HCT116 (cell line): ENCODE measurements around the gene RHOH. TPM values are rescaled to one million over a fixed set of nuclear protein-coding genes. Genes with fewer than 3 reads are reported as not detected.

Source experiments
- ATAC-seq: fragments of 200-7000 bp; cut with Tn5 transposase; 2 replicates; pipeline ENCODE4 v1.9.1; 2020; ENCODE audit warnings: mild to moderate bottlenecking, moderate library complexity
- BruUV-seq: library from RNA; stranded (reverse); fragments of 400-500 nt; replicated peaks from 2 replicates; lab custom pipeline; 2021; lab: Mats Ljungman, UMichigan
- CTCF ChIA-PET: fragments of 300-600 bp; sonication (Branson Sonifier 250); formaldehyde crosslinking; loops from one replicate; lab custom pipeline; 2021; ENCODE audit warnings: antibody characterized with exemption; lab: Charles Lee
- POLR2A ChIA-PET: fragments of 300-600, 350-600 bp; sonication (Branson Sonifier 250); formaldehyde crosslinking; loops from one replicate; lab custom pipeline; 2021; ENCODE audit warnings: antibody characterized with exemption; lab: Charles Lee
- RAD21 ChIA-PET, 2 experiments: fragments of 300-600 bp; sonication (Branson Sonifier 250); formaldehyde crosslinking; loops; one replicate each; lab custom pipeline; 2023; ENCODE audit warnings: low total read pairs in 2 of 2; ENCODE audit not compliant: uncharacterized antibody in 2 of 2, unreplicated experiment in 2 of 2, low non-redundant PET in 1 of 2; lab: Charles Lee
- DNase-seq: peaks from one replicate; pipeline ENCODE4 v3.0.0-alpha.2; 2010; ENCODE audit warnings: low read depth, low spot score
- H2AFZ ChIP-seq: fragments of 200-600 bp; shearing (Covaris generic), sonication (generic); 2 replicates; pipeline ENCODE4 v1.6.1; 2017; ENCODE audit warnings: low read depth, mixed run types, mixed read lengths, antibody characterized with exemption, low read length; ENCODE audit not compliant: poor library complexity, severe bottlenecking
- H3K27ac ChIP-seq: 2 replicates; pipeline ENCODE4 v1.5.1; 2012; ENCODE audit warnings: low read depth, low read length
- H3K27me3 ChIP-seq: fragments of 200-600 bp; sonication (generic); 2 replicates; pipeline ENCODE4 v1.6.1; 2016; ENCODE audit warnings: mixed run types, low read length, mixed read lengths; ENCODE audit not compliant: insufficient read depth
- H3K36me3 ChIP-seq, 2 experiments: fragments of 200-500 bp in 1 of 2; fragments of 200-600 bp in 1 of 2; sonication (Bioruptor generic) in 1 of 2; sonication (generic) in 1 of 2; 2 replicates each; pipeline versions ENCODE4 v1.5.1 to v1.6.1; 2014 to 2016; ENCODE audit warnings: low read length in 2 of 2, inconsistent platforms in 1 of 2, mixed read lengths in 1 of 2, mixed run types in 1 of 2; ENCODE audit not compliant: insufficient read depth in 2 of 2, control insufficient read depth in 1 of 2
- H3K4me1 ChIP-seq, 2 experiments: fragments of 200-600 bp in 1 of 2; sonication (generic) in 1 of 2; 2 replicates each; pipeline versions ENCODE4 v1.5.1 to v1.6.1; 2012 to 2017; ENCODE audit warnings: low read length in 2 of 2, inconsistent platforms in 1 of 2, mild to moderate bottlenecking in 1 of 2, mixed read lengths in 1 of 2, mixed run types in 1 of 2, moderate library complexity in 1 of 2; ENCODE audit not compliant: insufficient read depth in 2 of 2, control insufficient read depth in 1 of 2
- H3K4me2 ChIP-seq: fragments of 200-600 bp; sonication (generic); 2 replicates; pipeline ENCODE4 v1.6.1; 2017; ENCODE audit warnings: mixed run types, low read length, mixed read lengths
- H3K4me3 ChIP-seq, 2 experiments: fragments of 200-600 bp in 1 of 2; sonication (generic) in 1 of 2; replicated peaks in 1 of 2; 2 replicates each; pipeline ENCODE4 v1.5.1; 2011 to 2016; ENCODE audit warnings: low read length in 2 of 2, control low read depth in 1 of 2, low read depth in 1 of 2, mild to moderate bottlenecking in 1 of 2, mixed read lengths in 1 of 2, mixed run types in 1 of 2
- H3K79me2 ChIP-seq: fragments of 200-600 bp; sonication (generic); 2 replicates; pipeline ENCODE4 v1.6.1; 2017; ENCODE audit warnings: mild to moderate bottlenecking, mixed run types, low read length, moderate library complexity, mixed read lengths; ENCODE audit not compliant: insufficient read depth
- H3K9ac ChIP-seq: fragments of 200-600 bp; sonication (generic); 2 replicates; pipeline ENCODE4 v1.6.1; 2016; ENCODE audit warnings: low read length, mixed read lengths
- H3K9me2 ChIP-seq: fragments of 200-600 bp; sonication (generic), shearing (Covaris generic); 2 replicates; pipeline ENCODE4 v1.6.1; 2017; ENCODE audit warnings: mixed run types, mild to moderate bottlenecking, moderate library complexity; ENCODE audit not compliant: insufficient read depth
- H3K9me3 ChIP-seq, 2 experiments: fragments of 200-500 bp in 1 of 2; fragments of 200-600 bp in 1 of 2; sonication (Bioruptor generic) in 1 of 2; sonication (generic) in 1 of 2; 2 replicates each; pipeline ENCODE4 v1.6.1; 2014 to 2017; ENCODE audit warnings: low read length in 2 of 2, mixed read lengths in 2 of 2, inconsistent platforms in 1 of 2, low read depth in 1 of 2, mild to moderate bottlenecking in 1 of 2, mixed run types in 1 of 2, moderate library complexity in 1 of 2; ENCODE audit not compliant: control insufficient read depth in 1 of 2, insufficient read depth in 1 of 2
- H4K20me1 ChIP-seq: fragments of 200-600 bp; sonication (generic), shearing (Covaris generic); 2 replicates; pipeline ENCODE4 v1.6.1; 2017; ENCODE audit warnings: mixed run types, mild to moderate bottlenecking, moderate library complexity; ENCODE audit not compliant: insufficient read depth
- CBX3 ChIP-seq: IDR thresholded peaks from 2 replicates; pipeline ENCODE4 v1.6.1; 2012; ENCODE audit warnings: low read depth
- CEBPB ChIP-seq: IDR thresholded peaks from 2 replicates; pipeline ENCODE4 v1.6.1; 2012; ENCODE audit warnings: low read depth
- EGR1 ChIP-seq: IDR thresholded peaks from 2 replicates; pipeline ENCODE4 v1.6.1; 2012; ENCODE audit warnings: low read depth
- ELF1 ChIP-seq: IDR thresholded peaks from 2 replicates; pipeline ENCODE4 v1.6.1; 2012; ENCODE audit warnings: low read depth, borderline replicate concordance
- JUND ChIP-seq: IDR thresholded peaks from 2 replicates; pipeline ENCODE4 v1.6.1; 2012
- RAD21 ChIP-seq: IDR thresholded peaks from 2 replicates; pipeline ENCODE4 v1.6.1; 2012; ENCODE audit warnings: low read depth, mild to moderate bottlenecking
- SP1 ChIP-seq: IDR thresholded peaks from 2 replicates; pipeline ENCODE4 v1.6.1; 2012; ENCODE audit warnings: low read depth
- SRF ChIP-seq: IDR thresholded peaks from 2 replicates; pipeline ENCODE4 v1.6.1; 2012; ENCODE audit warnings: low read depth
- TCF7L2 ChIP-seq: IDR thresholded peaks from 2 replicates; pipeline ENCODE4 v1.7.0; 2011; ENCODE audit warnings: borderline replicate concordance, inconsistent platforms; ENCODE audit not compliant: insufficient read depth, insufficient read length; ENCODE audit errors: extremely low read depth
- YY1 ChIP-seq: IDR thresholded peaks from 2 replicates; pipeline ENCODE4 v1.6.1; 2011; ENCODE audit warnings: low read length, low read depth, moderate library complexity, mild to moderate bottlenecking; ENCODE audit not compliant: insufficient replicate concordance; ENCODE audit errors: extremely low read depth
- intact Hi-C: fragments of 100-400 bp; cut with micrococcal nuclease; formaldehyde crosslinking; loops from 2 replicates; pipeline ENCODE4 v1.10.0; 2022
- total RNA-seq: library from RNA; stranded (reverse); gene quantifications from one replicate; pipeline ENCODE4 v1.2.1, GENCODE V29; 2021; ENCODE audit not compliant: unreplicated experiment
- TF ChIP-seq, protein P1 (sequence below), 3 experiments: fragments of 200-600 bp in 1 of 3; sonication (generic) in 1 of 3; IDR thresholded peaks in 2 of 3; conservative IDR thresholded peaks in 1 of 3; 2 replicates each; pipeline ENCODE4 v1.5.1; 2012 to 2017; ENCODE audit warnings: low read depth in 2 of 3, low read length in 2 of 3, antibody characterized with exemption in 1 of 3, borderline replicate concordance in 1 of 3, control low read depth in 1 of 3, mild to moderate bottlenecking in 1 of 3, mixed read lengths in 1 of 3, mixed run types in 1 of 3, moderate library complexity in 1 of 3; ENCODE audit not compliant: insufficient read depth in 1 of 3
- TF ChIP-seq, protein P2 (sequence below): IDR thresholded peaks from 2 replicates; pipeline ENCODE4 v1.6.1; 2012
- TF ChIP-seq, protein P3 (sequence below): IDR thresholded peaks from 2 replicates; pipeline ENCODE4 v1.6.1; 2012
- TF ChIP-seq, protein P4 (sequence below): IDR thresholded peaks from 2 replicates; pipeline ENCODE4 v1.6.1; 2012; ENCODE audit warnings: low read depth

The RHOH gene
- total RNA-seq, 1 experiment from 2014 or later = 0.74 TPM

DNA sequence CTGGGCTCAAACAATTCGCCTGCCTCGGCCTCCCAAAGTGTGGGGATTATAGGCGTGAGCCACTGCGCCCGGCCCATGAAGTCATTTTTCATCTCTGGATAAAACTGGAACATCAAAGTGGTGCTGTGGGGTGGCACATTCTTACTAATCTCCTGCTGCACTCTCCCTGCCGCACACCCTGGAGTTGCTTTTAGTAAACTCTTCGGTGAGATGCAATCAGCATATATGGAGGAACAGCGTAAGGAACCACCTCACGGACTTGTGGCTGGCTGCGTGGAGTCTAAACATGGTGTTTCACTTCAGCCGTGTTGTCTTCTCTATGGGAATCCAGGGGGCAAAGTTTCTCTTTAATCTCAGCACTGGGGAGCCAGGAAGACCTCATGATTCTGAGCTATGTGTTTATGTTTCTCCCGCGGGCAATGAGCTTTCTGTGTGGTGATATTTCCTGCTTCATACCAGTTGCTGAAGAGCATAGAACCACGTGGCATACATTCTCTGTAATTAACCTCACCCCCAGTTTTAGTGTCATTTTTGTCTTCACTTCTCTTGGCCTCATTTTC is 2.1 kb upstream of the RHOH start:
- Histone ChIP-seq H3K4me3 (no peak overlapping the region), H3K36me3 (no peaks in the 10 kb centered on the region), H3K79me2 (no peaks in the 10 kb centered on the region), H3K27ac (no peak overlapping the region), H3K9me3 (no peaks in the 10 kb centered on the region), H3K9me2 (no peaks in the 10 kb centered on the region), H4K20me1 (no peaks in the 10 kb centered on the region), H3K4me2 (no peak overlapping the region), H2AFZ (no peak overlapping the region), H3K9ac (no peak overlapping the region)
- BruUV-seq = no TSS peak
- POLR2A ChIA-PET = no interaction called here
- CTCF ChIA-PET = no interaction called here
- DNase-seq = no peak
- ATAC-seq = no peak
- intact Hi-C loops = no loop called here
- TF ChIP-seq EGR1 (no peak), TCF7L2 (no peak), SRF (no peak), CEBPB (no peak), SP1 (no peak), ELF1 (no peak), YY1 (no peak), CBX3 (no peak), JUND (no peak), RAD21 (no peak)
- TF ChIP-seq, protein P1, sequence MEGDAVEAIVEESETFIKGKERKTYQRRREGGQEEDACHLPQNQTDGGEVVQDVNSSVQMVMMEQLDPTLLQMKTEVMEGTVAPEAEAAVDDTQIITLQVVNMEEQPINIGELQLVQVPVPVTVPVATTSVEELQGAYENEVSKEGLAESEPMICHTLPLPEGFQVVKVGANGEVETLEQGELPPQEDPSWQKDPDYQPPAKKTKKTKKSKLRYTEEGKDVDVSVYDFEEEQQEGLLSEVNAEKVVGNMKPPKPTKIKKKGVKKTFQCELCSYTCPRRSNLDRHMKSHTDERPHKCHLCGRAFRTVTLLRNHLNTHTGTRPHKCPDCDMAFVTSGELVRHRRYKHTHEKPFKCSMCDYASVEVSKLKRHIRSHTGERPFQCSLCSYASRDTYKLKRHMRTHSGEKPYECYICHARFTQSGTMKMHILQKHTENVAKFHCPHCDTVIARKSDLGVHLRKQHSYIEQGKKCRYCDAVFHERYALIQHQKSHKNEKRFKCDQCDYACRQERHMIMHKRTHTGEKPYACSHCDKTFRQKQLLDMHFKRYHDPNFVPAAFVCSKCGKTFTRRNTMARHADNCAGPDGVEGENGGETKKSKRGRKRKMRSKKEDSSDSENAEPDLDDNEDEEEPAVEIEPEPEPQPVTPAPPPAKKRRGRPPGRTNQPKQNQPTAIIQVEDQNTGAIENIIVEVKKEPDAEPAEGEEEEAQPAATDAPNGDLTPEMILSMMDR (IDR thresholded peaks at IDR 0.05 in 2 of 3, conservative IDR thresholded peaks at IDR 0.05 in 1 of 3; ENCODE audit: borderline replicate concordance in 1 of 3, insufficient read depth in 1 of 3, low read depth in 2 of 3, low read length in 2 of 3) = no peak
- TF ChIP-seq, protein P2, sequence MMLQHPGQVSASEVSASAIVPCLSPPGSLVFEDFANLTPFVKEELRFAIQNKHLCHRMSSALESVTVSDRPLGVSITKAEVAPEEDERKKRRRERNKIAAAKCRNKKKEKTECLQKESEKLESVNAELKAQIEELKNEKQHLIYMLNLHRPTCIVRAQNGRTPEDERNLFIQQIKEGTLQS = no peak
- TF ChIP-seq, protein P3, sequence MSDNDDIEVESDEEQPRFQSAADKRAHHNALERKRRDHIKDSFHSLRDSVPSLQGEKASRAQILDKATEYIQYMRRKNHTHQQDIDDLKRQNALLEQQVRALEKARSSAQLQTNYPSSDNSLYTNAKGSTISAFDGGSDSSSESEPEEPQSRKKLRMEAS = no peak
- TF ChIP-seq, protein P4, sequence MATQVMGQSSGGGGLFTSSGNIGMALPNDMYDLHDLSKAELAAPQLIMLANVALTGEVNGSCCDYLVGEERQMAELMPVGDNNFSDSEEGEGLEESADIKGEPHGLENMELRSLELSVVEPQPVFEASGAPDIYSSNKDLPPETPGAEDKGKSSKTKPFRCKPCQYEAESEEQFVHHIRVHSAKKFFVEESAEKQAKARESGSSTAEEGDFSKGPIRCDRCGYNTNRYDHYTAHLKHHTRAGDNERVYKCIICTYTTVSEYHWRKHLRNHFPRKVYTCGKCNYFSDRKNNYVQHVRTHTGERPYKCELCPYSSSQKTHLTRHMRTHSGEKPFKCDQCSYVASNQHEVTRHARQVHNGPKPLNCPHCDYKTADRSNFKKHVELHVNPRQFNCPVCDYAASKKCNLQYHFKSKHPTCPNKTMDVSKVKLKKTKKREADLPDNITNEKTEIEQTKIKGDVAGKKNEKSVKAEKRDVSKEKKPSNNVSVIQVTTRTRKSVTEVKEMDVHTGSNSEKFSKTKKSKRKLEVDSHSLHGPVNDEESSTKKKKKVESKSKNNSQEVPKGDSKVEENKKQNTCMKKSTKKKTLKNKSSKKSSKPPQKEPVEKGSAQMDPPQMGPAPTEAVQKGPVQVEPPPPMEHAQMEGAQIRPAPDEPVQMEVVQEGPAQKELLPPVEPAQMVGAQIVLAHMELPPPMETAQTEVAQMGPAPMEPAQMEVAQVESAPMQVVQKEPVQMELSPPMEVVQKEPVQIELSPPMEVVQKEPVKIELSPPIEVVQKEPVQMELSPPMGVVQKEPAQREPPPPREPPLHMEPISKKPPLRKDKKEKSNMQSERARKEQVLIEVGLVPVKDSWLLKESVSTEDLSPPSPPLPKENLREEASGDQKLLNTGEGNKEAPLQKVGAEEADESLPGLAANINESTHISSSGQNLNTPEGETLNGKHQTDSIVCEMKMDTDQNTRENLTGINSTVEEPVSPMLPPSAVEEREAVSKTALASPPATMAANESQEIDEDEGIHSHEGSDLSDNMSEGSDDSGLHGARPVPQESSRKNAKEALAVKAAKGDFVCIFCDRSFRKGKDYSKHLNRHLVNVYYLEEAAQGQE = no peak
- TF ChIP-seq, all 23 proteins: peak for 0
- H3K27me3 ChIP-seq = no peaks in the 10 kb centered on the region
- RAD21 ChIA-PET = no interaction called here
- no peaks in the 10 kb centered on the region for H3K4me1 ChIP-seq
